Gastrocnemius medialis (tissue), 4 donors: ENCODE measurements around the gene LUZP2. TPM values are rescaled to one million over a fixed set of nuclear protein-coding genes. Genes with fewer than 3 reads are reported as not detected.

Experiments
- ATAC-seq, 2 donors: fragments of 150-250 bp; one replicate each; pipeline ENCODE4 v1.9.1; 2016
- DNase-seq, 2 donors: peaks; one replicate each; pipeline ENCODE4 v3.0.0-alpha.2; 2019
- H3K27ac ChIP-seq, 4 donors: fragments of 200-600 bp; sonication (generic); 1 replicate in 1 of 4; 2 replicates in 3 of 4; pipeline ENCODE4 v1.5.1; 2016 to 2018; ENCODE audit warnings: mild to moderate bottlenecking in 2 of 4, moderate library complexity in 1 of 4
- H3K27me3 ChIP-seq, 3 donors: fragments of 200-600 bp; sonication (generic) in 2 of 3; 1 replicate in 1 of 3; 2 replicates in 2 of 3; pipeline versions ENCODE4 v1.5.1 to v1.6.0; 2016 to 2019; ENCODE audit warnings: mild to moderate bottlenecking in 1 of 3, moderate library complexity in 1 of 3
- H3K36me3 ChIP-seq, 2 donors: fragments of 200-600 bp; sonication (generic) in 1 of 2; one replicate each; pipeline ENCODE4 v1.5.1; 2017 to 2018
- H3K4me1 ChIP-seq, 2 donors: fragments of 200-600 bp; sonication (generic) in 1 of 2; one replicate each; pipeline ENCODE4 v1.5.1; 2016 to 2017; ENCODE audit warnings: mild to moderate bottlenecking in 2 of 2
- H3K4me3 ChIP-seq, 4 donors: fragments of 200-600 bp; sonication (generic) in 3 of 4; 1 replicate in 1 of 4; 2 replicates in 3 of 4; pipeline ENCODE4 v1.5.1; 2016 to 2019; ENCODE audit warnings: mild to moderate bottlenecking in 2 of 4
- H3K9me3 ChIP-seq, 3 donors: fragments of 200-600 bp; sonication (generic) in 2 of 3; 1 replicate in 1 of 3; 2 replicates in 2 of 3; pipeline ENCODE4 v1.5.1; 2016 to 2019
- CTCF ChIP-seq, 5 experiments: fragments of 450-650 bp in 3 of 5; fragments of 200-600 bp in 2 of 5; sonication (generic) in 2 of 5; IDR thresholded peaks in 4 of 5; conservative IDR thresholded peaks in 1 of 5; 1 replicate in 4 of 5; 2 replicates in 1 of 5; pipeline ENCODE4 v1.5.1; 2016 to 2019; ENCODE audit warnings: antibody characterized with exemption in 5 of 5, mild to moderate bottlenecking in 3 of 5, moderate library complexity in 3 of 5
- POLR2A ChIP-seq, 2 donors: fragments of 450-650 bp; IDR thresholded peaks; one replicate each; pipeline ENCODE4 v1.6.1; 2017; ENCODE audit warnings: antibody characterized with exemption in 2 of 2, mild to moderate bottlenecking in 2 of 2, moderate library complexity in 2 of 2
- in situ Hi-C, 4 donors: fragments of 200-750 bp; cut with MboI; loops; one replicate each; pipeline versions ENCODE4 v1.15.0 to v1.8.0; 2017; ENCODE audit warnings: low sequenced_read_pairs in 4 of 4
- intact Hi-C: fragments of 100-400 bp; cut with DNase I; formaldehyde crosslinking; loops from one replicate; pipeline ENCODE4 v1.15.1; 2023; ENCODE audit warnings: low total_unique reads
- total RNA-seq, 4 donors: library from RNA; depleted of rRNA; stranded (reverse); fragments of >200 nt; gene quantifications; one replicate each; pipeline versions ENCODE4 v1.1.0 to v1.2.3, GENCODE V29; 2016

The LUZP2 gene
- total RNA-seq, 4 donors from 2014 or later, result not detected

GRCh38 chr11:24747275-24748251 lies 250.7 kb downstream of the LUZP2 start:
- H3K9me3 ChIP-seq, result no peaks in the 10 kb centered on the region
- DNase-seq (no peak), ATAC-seq (no peak)
- no peaks in the 10 kb centered on the region for H3K36me3 ChIP-seq
- intact Hi-C loops (no loop called here), in situ Hi-C loops (no loop called here)
- H3K4me1 ChIP-seq, result no peaks in the 10 kb centered on the region
- TF ChIP-seq CTCF (IDR thresholded peaks at IDR 0.05 in 4 of 5, conservative IDR thresholded peaks at IDR 0.05 in 1 of 5), result no peak
- TF ChIP-seq POLR2A (IDR thresholded peaks at IDR 0.05), result no peak
- no peaks in the 10 kb centered on the region for H3K27me3 ChIP-seq
- no peak overlapping the region for H3K4me3 ChIP-seq
- H3K27ac ChIP-seq, result no peak overlapping the region

GRCh38 chr11:24748261-24748660 lies 251.4 kb downstream of the LUZP2 start:
- Histone ChIP-seq H3K4me1 (no peaks in the 10 kb centered on the region), H3K9me3 (no peaks in the 10 kb centered on the region), H3K27me3 (no peaks in the 10 kb centered on the region), H3K4me3 (no peak overlapping the region), H3K36me3 (no peaks in the 10 kb centered on the region), H3K27ac (no peak overlapping the region)
- DNase-seq, result no peak
- in situ Hi-C loops, result no loop called here
- ATAC-seq, result no peak
- intact Hi-C loops, result no loop called here
- TF ChIP-seq CTCF (IDR thresholded peaks at IDR 0.05 in 4 of 5, conservative IDR thresholded peaks at IDR 0.05 in 1 of 5), result no peak

DNA sequence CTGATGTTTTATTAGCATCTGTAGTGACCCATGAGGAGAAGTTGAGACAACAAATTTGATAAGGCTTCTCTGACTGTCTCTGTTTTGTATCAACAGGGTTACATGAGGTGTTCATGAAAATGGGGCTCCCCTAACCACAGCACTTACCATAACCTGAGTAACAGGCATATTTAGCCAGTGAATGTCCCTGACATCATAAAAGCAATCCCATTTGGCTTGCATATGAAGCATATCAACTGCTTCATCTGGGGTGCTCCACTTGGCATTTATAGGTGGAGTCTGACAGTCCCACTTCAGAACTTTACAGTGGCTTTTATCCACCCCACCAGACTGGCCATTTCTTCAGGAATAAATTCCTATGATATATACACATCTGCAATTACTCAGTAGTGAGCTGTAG lies 257.6 kb downstream of the LUZP2 start:
- ATAC-seq, result no peak
- no peak overlapping the region for H3K4me3 ChIP-seq
- in situ Hi-C loops, result no loop called here
- H3K27ac ChIP-seq, result no peak overlapping the region
- TF ChIP-seq POLR2A (IDR thresholded peaks at IDR 0.05), result no peak
- no peak for DNase-seq
- H3K36me3 ChIP-seq, result no peaks in the 10 kb centered on the region
- no peaks in the 10 kb centered on the region for H3K27me3 ChIP-seq
- H3K4me1 ChIP-seq, result no peaks in the 10 kb centered on the region
- intact Hi-C loops, result no loop called here
- H3K9me3 ChIP-seq, result no peaks in the 10 kb centered on the region

- in situ Hi-C loops (no loop called here), intact Hi-C loops (no loop called here)
- ATAC-seq (no peak), DNase-seq (no peak)
- Histone ChIP-seq H3K36me3 (no peaks in the 10 kb centered on the region), H3K4me1 (no peaks in the 10 kb centered on the region), H3K4me3 (no peak overlapping the region), H3K27me3 (no peaks in the 10 kb centered on the region), H3K9me3 (no peaks in the 10 kb centered on the region), H3K27ac (no peak overlapping the region)
- TF ChIP-seq POLR2A (IDR thresholded peaks at IDR 0.05), result no peak
- no peak for TF ChIP-seq CTCF (IDR thresholded peaks at IDR 0.05 in 4 of 5, conservative IDR thresholded peaks at IDR 0.05 in 1 of 5)
Measured at GRCh38 chr11:24755260-24755839, 258.5 kb downstream of the LUZP2 start.

GRCh38 chr11:24759742-24760141 lies 262.9 kb downstream of the LUZP2 start:
- H3K9me3 ChIP-seq, result no peaks in the 10 kb centered on the region
- no peak for ATAC-seq
- H3K4me1 ChIP-seq, result no peaks in the 10 kb centered on the region
- intact Hi-C loops, result no loop called here
- no peak overlapping the region for H3K4me3 ChIP-seq
- no peak overlapping the region for H3K27ac ChIP-seq
- in situ Hi-C loops, result no loop called here
- no peaks in the 10 kb centered on the region for H3K27me3 ChIP-seq
- no peak for TF ChIP-seq POLR2A (IDR thresholded peaks at IDR 0.05)
- no peak for DNase-seq
- H3K36me3 ChIP-seq, result no peaks in the 10 kb centered on the region
